Smooth muscle cell (in vitro differentiated cells): ENCODE results near the gene HIGD1A. TPM values are rescaled to one million over a fixed set of nuclear protein-coding genes. Genes with fewer than 3 reads are reported as not detected.
"Not testable (repeated sequence)": the region's sequence is repeated elsewhere in the genome, so short reads cannot be mapped to it uniquely, and the experiment has no call there.

Experiments used
- DNase-seq: peaks from one replicate; lab custom pipeline; 2025; ENCODE audit not compliant: unreplicated experiment; lab: John Stamatoyannopoulos, UW
- H2AFZ ChIP-seq: fragments of 200-600 bp; sonication (generic); 2 replicates; pipeline ENCODE4 v1.6.0; 2016; ENCODE audit warnings: antibody characterized with exemption, low read depth, mild to moderate bottlenecking
- H3F3A ChIP-seq: fragments of 200-600 bp; sonication (generic); 2 replicates; pipeline ENCODE4 v1.6.0; 2017; ENCODE audit warnings: antibody characterized with exemption, low read depth
- H3K27ac ChIP-seq: fragments of 200-600 bp; sonication (generic); 2 replicates; pipeline ENCODE4 v1.5.1; 2016; ENCODE audit warnings: low read depth, mild to moderate bottlenecking
- H3K27me3 ChIP-seq: fragments of 200-600 bp; sonication (generic); 2 replicates; pipeline ENCODE4 v1.6.1; 2016; ENCODE audit warnings: low read depth, mild to moderate bottlenecking
- H3K36me3 ChIP-seq: fragments of 200-600 bp; sonication (generic); 2 replicates; pipeline ENCODE4 v1.5.1; 2016; ENCODE audit warnings: low read depth
- H3K4me1 ChIP-seq: fragments of 200-600 bp; sonication (generic); 2 replicates; pipeline ENCODE4 v1.5.1; 2016; ENCODE audit warnings: low read depth
- H3K4me2 ChIP-seq: fragments of 200-600 bp; sonication (generic); 2 replicates; pipeline ENCODE4 v1.6.0; 2016; ENCODE audit warnings: mild to moderate bottlenecking
- H3K4me3 ChIP-seq: fragments of 200-600 bp; sonication (generic); 2 replicates; pipeline ENCODE4 v1.5.1; 2016; ENCODE audit warnings: mild to moderate bottlenecking
- H3K79me2 ChIP-seq: fragments of 200-600 bp; sonication (generic); 2 replicates; pipeline ENCODE4 v1.6.0; 2016; ENCODE audit warnings: low read depth, mild to moderate bottlenecking
- H3K9ac ChIP-seq: fragments of 200-600 bp; sonication (generic); 2 replicates; pipeline ENCODE4 v1.6.0; 2016; ENCODE audit warnings: low read depth
- H3K9me3 ChIP-seq: fragments of 200-600 bp; sonication (generic); replicated peaks from 2 replicates; pipeline ENCODE4 v1.5.1; 2016; ENCODE audit warnings: low read depth
- H4K20me1 ChIP-seq: fragments of 200-600 bp; sonication (generic); 2 replicates; pipeline ENCODE4 v1.6.0; 2016; ENCODE audit warnings: low read depth
- WGBS: methylation state at CpG from one replicate; pipeline ENCODE4 v1.1.7; 2016; ENCODE audit warnings: low lambda C conversion rate; 5-methylcytosine and 5-hydroxymethylcytosine counted together
- polyA plus RNA-seq: library from polyadenylated mRNA; unstranded; fragments of >200 nt; fragmentation: Nextera tagmentation; extraction: Ambion mirVana; gene quantifications from 2 replicates; pipeline ENCODE4 v1.2.1, GENCODE V29; 2016
- total RNA-seq: library from RNA; depleted of rRNA; stranded (reverse); fragments of >200 nt; gene quantifications from 2 replicates; pipeline ENCODE4 v1.2.3, GENCODE V29; 2014
- TF ChIP-seq, protein P1 (sequence below): fragments of 200-600 bp; sonication (generic); IDR thresholded peaks from 2 replicates; pipeline ENCODE4 v1.5.1; 2017; ENCODE audit warnings: borderline replicate concordance, mild to moderate bottlenecking, antibody characterized with exemption; ENCODE audit not compliant: insufficient read depth, poor library complexity, severe bottlenecking

Gene HIGD1A
- total and polyA plus RNA-seq, 2 experiments from 2014 or later, result 159 to 339 TPM

DNA sequence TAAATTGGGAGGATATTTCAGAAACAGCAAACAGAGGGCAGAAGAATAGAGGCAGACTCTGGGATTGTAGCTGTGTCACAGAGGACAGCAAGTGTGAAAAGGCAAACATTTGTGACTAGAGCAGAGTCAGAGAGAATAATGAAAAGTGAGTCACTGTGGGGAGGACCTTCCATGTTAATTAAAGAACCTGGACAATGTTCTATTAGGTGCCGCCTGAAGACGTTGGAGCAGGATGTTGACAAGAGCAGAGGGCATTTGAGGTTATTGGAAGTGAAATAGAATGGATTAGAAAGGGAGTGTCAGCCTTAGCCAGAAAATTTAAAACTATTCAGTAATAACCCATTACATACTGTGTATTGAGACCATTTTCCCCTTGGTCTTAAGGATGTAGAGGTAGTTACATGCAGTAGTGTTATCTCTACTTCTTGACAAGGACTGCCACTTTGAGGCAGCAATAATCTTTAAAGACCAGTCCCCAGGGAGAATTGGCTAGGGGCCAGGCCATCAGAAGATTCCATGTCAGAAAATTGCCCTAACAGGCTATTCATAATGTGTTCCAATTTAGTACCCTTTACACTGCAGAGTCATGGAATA is 10.7 kb upstream of the HIGD1A start:
- Histone ChIP-seq H4K20me1 (no peaks in the 10 kb centered on the region), H3K36me3 (no peaks in the 10 kb centered on the region), H3K27ac (peak overlapping the region; percentile 86), H3K4me2 (peak overlapping the region; percentile 23), H3F3A (no peaks in the 10 kb centered on the region), H3K9me3 (no peaks in the 10 kb centered on the region), H2AFZ (no peak overlapping the region), H3K4me1 (no peaks in the 10 kb centered on the region), H3K79me2 (no peaks in the 10 kb centered on the region), H3K4me3 (no peak overlapping the region), H3K27me3 (no peaks in the 10 kb centered on the region), H3K9ac (peak overlapping the region; percentile 44)
- WGBS, result 60% methylated on average over 2 of the region's 2 CpGs
- TF ChIP-seq, protein P1, sequence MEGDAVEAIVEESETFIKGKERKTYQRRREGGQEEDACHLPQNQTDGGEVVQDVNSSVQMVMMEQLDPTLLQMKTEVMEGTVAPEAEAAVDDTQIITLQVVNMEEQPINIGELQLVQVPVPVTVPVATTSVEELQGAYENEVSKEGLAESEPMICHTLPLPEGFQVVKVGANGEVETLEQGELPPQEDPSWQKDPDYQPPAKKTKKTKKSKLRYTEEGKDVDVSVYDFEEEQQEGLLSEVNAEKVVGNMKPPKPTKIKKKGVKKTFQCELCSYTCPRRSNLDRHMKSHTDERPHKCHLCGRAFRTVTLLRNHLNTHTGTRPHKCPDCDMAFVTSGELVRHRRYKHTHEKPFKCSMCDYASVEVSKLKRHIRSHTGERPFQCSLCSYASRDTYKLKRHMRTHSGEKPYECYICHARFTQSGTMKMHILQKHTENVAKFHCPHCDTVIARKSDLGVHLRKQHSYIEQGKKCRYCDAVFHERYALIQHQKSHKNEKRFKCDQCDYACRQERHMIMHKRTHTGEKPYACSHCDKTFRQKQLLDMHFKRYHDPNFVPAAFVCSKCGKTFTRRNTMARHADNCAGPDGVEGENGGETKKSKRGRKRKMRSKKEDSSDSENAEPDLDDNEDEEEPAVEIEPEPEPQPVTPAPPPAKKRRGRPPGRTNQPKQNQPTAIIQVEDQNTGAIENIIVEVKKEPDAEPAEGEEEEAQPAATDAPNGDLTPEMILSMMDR, result no peak
- no peak for DNase-seq

DNA sequence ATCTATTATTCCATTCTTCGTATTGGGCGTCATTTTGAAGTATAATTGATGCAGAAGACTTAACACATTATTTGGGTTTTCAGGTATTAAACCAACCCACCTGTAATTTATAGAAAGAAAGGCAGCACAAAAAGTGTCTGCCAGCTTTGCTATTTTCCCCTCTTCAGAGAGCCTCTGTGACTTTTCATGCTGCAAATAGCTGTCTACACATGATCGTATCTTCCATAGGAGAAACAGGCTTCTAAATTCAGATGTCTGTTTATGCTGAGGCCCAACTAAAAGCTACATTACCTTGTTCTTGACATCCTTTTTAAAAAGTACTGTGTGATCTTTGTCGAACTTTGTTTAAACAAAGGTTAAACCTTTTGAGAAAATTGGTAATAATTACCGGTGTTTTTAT is 10.0 kb upstream of the HIGD1A start:
- peak overlapping the region; percentile 23 for H3K4me2 ChIP-seq
- peak overlapping the region; percentile 44 for H3K9ac ChIP-seq
- no peaks in the 10 kb centered on the region for H3K27me3 ChIP-seq
- H3K79me2 ChIP-seq, result no peaks in the 10 kb centered on the region
- TF ChIP-seq, protein P1, result no peak
- WGBS, result 86% methylated on average over 5 of the region's 5 CpGs
- H3K4me3 ChIP-seq, result no peak overlapping the region
- H3K9me3 ChIP-seq, result no peaks in the 10 kb centered on the region
- peak overlapping the region; percentile 86 for H3K27ac ChIP-seq
- H3F3A ChIP-seq, result no peaks in the 10 kb centered on the region
- H2AFZ ChIP-seq, result no peak overlapping the region
- H3K4me1 ChIP-seq, result no peaks in the 10 kb centered on the region
- no peaks in the 10 kb centered on the region for H4K20me1 ChIP-seq
- H3K36me3 ChIP-seq, result no peaks in the 10 kb centered on the region
- DNase-seq, result no peak

DNA sequence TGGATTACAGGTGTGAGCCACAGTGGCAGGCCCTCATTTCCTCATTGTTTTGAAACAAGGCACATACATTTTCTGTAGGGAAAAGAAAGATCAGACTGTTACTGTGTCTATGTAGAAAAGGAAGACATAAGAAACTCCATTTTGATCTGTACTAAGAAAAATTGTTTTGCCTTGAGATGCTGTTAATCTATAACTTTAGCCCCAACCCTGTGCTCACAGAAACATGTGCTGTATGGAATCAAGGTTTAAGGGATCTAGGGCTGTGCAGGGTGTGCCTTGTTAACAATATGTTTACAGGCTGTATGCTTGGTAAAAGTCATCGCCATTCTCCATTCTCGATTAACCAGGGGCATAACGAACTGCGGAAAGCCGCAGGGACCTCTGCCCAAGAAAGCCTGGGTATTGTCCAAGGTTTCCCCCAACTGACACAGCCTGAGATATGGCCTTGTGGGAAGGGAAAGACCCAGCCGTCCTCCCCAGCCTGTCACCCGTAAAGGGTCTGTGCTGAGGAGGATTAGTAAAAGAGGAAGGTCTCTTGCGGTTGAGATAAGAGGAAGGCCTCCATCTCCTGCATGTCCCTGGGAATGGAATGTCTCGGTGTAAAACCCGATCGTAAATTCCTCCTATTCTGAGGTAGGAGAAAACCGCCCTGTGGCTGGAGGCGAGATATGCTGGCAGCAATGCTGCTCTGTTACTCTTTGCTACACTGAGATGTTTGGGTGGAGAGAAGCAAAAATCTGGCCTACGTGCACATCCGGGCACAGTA is 7.0 kb upstream of the HIGD1A start:
- not testable (repeated sequence) for H3F3A ChIP-seq, H4K20me1 ChIP-seq, H3K79me2 ChIP-seq, H3K4me3 ChIP-seq, DNase-seq, H3K9ac ChIP-seq, H3K9me3 ChIP-seq, H3K27me3 ChIP-seq, H3K4me1 ChIP-seq, H3K36me3 ChIP-seq
- H3K27ac ChIP-seq, result peak overlapping the region; percentile 70
- WGBS, result 17% methylated on average over 15 of the region's 15 CpGs
- peak overlapping the region; percentile 49 for H2AFZ ChIP-seq
- H3K4me2 ChIP-seq, result peak overlapping the region; percentile 69

DNA sequence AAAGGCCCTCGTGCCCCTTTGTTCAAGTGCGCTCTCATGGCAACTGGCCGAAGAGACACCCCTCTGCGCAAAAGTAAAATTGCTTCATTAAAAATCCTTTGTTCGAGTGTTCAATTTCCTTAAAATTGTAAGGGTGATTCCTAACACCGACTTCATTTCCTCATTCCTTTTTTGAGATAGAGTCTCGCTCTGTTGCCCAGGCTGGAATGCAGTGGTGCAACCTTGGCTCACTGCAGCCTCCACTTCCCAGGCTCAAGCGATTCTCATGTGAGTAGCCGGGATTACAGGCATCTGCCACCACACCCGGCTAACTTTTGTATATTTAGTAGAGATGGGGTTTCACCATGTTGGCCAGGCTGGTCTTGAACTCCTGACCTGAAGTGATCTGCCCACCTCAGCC is 6.4 kb upstream of the HIGD1A start:
- H3K9me3 ChIP-seq, H2AFZ ChIP-seq, H3K36me3 ChIP-seq, H3K4me1 ChIP-seq, H3K4me3 ChIP-seq, DNase-seq, H3K27me3 ChIP-seq, H3K79me2 ChIP-seq, H4K20me1 ChIP-seq, H3F3A ChIP-seq: not testable (repeated sequence)
- 75% methylated on average over 10 of the region's 10 CpGs for WGBS
- Histone ChIP-seq H3K27ac (peak overlapping the region; percentile 70), H3K4me2 (peak overlapping the region; percentile 23), H3K9ac (peak overlapping the region; percentile 30)
